ENCODE results near the gene ZBTB38.

GRCh38 chr3:141412936-141413354, 44.6 kb downstream of the ZBTB38 start:
- TF ChIP-seq CTCF (IDR thresholded peaks at IDR 0.05) (no peak), POLR2AphosphoS5 (IDR thresholded peaks at IDR 0.05; ENCODE audit: low read depth, low read length) (no peak), SIN3A (IDR thresholded peaks at IDR 0.05; ENCODE audit: borderline replicate concordance, insufficient read depth, low read depth, low read length) (no peak)
